Measurements from ENCODE around the gene PHACTR1.

DNA sequence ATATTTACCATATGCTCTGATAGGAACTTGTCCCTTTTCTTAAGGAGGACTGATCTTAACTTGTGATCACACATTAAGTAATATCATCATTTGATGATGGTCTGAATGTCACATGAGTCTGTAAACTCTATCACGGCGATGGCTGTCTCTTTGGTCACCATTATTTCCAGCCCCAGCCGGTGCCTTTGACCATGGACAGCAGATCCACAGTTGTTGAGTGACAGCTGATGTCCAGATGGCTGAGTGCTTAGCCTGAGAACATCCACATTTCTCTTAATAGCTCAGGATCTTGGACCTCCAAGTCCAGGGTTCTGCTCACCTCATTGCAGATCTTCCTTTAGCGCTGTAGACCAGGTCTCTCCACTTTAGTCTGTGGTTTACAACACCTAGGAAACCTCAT, 440.7 kb downstream of the PHACTR1 start:
- TF ChIP-seq, protein P1, sequence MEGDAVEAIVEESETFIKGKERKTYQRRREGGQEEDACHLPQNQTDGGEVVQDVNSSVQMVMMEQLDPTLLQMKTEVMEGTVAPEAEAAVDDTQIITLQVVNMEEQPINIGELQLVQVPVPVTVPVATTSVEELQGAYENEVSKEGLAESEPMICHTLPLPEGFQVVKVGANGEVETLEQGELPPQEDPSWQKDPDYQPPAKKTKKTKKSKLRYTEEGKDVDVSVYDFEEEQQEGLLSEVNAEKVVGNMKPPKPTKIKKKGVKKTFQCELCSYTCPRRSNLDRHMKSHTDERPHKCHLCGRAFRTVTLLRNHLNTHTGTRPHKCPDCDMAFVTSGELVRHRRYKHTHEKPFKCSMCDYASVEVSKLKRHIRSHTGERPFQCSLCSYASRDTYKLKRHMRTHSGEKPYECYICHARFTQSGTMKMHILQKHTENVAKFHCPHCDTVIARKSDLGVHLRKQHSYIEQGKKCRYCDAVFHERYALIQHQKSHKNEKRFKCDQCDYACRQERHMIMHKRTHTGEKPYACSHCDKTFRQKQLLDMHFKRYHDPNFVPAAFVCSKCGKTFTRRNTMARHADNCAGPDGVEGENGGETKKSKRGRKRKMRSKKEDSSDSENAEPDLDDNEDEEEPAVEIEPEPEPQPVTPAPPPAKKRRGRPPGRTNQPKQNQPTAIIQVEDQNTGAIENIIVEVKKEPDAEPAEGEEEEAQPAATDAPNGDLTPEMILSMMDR (IDR thresholded peaks at IDR 0.05): no peak
- TF ChIP-seq, protein P2, sequence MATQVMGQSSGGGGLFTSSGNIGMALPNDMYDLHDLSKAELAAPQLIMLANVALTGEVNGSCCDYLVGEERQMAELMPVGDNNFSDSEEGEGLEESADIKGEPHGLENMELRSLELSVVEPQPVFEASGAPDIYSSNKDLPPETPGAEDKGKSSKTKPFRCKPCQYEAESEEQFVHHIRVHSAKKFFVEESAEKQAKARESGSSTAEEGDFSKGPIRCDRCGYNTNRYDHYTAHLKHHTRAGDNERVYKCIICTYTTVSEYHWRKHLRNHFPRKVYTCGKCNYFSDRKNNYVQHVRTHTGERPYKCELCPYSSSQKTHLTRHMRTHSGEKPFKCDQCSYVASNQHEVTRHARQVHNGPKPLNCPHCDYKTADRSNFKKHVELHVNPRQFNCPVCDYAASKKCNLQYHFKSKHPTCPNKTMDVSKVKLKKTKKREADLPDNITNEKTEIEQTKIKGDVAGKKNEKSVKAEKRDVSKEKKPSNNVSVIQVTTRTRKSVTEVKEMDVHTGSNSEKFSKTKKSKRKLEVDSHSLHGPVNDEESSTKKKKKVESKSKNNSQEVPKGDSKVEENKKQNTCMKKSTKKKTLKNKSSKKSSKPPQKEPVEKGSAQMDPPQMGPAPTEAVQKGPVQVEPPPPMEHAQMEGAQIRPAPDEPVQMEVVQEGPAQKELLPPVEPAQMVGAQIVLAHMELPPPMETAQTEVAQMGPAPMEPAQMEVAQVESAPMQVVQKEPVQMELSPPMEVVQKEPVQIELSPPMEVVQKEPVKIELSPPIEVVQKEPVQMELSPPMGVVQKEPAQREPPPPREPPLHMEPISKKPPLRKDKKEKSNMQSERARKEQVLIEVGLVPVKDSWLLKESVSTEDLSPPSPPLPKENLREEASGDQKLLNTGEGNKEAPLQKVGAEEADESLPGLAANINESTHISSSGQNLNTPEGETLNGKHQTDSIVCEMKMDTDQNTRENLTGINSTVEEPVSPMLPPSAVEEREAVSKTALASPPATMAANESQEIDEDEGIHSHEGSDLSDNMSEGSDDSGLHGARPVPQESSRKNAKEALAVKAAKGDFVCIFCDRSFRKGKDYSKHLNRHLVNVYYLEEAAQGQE (IDR thresholded peaks at IDR 0.05; ENCODE audit: insufficient read depth in 1 of 2, low read depth in 2 of 2, low read length in 1 of 2): no peak
- no peak for TF ChIP-seq POLR2AphosphoS5 (IDR thresholded peaks at IDR 0.05; ENCODE audit: low read depth, low read length)
- TF ChIP-seq SIN3A (IDR thresholded peaks at IDR 0.05; ENCODE audit: borderline replicate concordance, insufficient read depth, low read depth, low read length): no peak
